GM23338 (cell line): ENCODE results near the gene SUSD1. TPM values are rescaled to one million over a fixed set of nuclear protein-coding genes. Genes with fewer than 3 reads are reported as not detected.

Source experiments
- ATAC-seq: fragments of 200-7000 bp; cut with Tn5 transposase; 3 replicates; pipeline ENCODE4 v1.9.1; 2020
- DNase-seq: peaks from one replicate; pipeline ENCODE4 v3.0.0-alpha.2; 2015; ENCODE audit warnings: low spot score
- H2AFZ ChIP-seq: fragments of 200-600 bp; sonication (generic); 2 replicates; pipeline ENCODE4 v1.8.0; 2016; ENCODE audit warnings: antibody characterized with exemption, mild to moderate bottlenecking, moderate library complexity
- H3F3A ChIP-seq: fragments of 200-600 bp; sonication (generic); replicated peaks from 2 replicates; pipeline ENCODE4 v1.8.0; 2017; ENCODE audit warnings: antibody characterized with exemption, mixed run types, low read depth
- H3K27ac ChIP-seq: fragments of 200-600 bp; sonication (generic); 2 replicates; pipeline ENCODE4 v1.6.1; 2016; ENCODE audit warnings: low read depth
- H3K27me3 ChIP-seq: fragments of 200-600 bp; sonication (generic); 2 replicates; pipeline ENCODE4 v1.8.0; 2016; ENCODE audit warnings: mild to moderate bottlenecking, mixed run types, moderate library complexity; ENCODE audit not compliant: insufficient read depth
- H3K36me3 ChIP-seq: fragments of 200-600 bp; sonication (generic); 2 replicates; pipeline ENCODE4 v1.8.0; 2016; ENCODE audit warnings: mild to moderate bottlenecking; ENCODE audit not compliant: insufficient read depth
- H3K4me1 ChIP-seq: fragments of 200-600 bp; sonication (generic); 2 replicates; pipeline ENCODE4 v1.8.0; 2016; ENCODE audit warnings: mild to moderate bottlenecking, moderate library complexity; ENCODE audit not compliant: insufficient read depth
- H3K4me2 ChIP-seq: fragments of 200-600 bp; sonication (generic); 2 replicates; pipeline ENCODE4 v1.7.1; 2017; ENCODE audit warnings: mixed run types
- H3K4me3 ChIP-seq: fragments of 200-600 bp; sonication (generic); 2 replicates; pipeline ENCODE4 v1.6.1; 2016; ENCODE audit warnings: mixed run types
- H3K79me2 ChIP-seq: fragments of 200-600 bp; sonication (generic); replicated peaks from 2 replicates; pipeline ENCODE4 v1.8.0; 2017; ENCODE audit warnings: mild to moderate bottlenecking; ENCODE audit not compliant: insufficient read depth
- H3K9me2 ChIP-seq: fragments of 200-600 bp; sonication (generic); 2 replicates; pipeline ENCODE4 v1.8.0; 2017; ENCODE audit not compliant: insufficient read depth
- H4K20me1 ChIP-seq: fragments of 200-600 bp; sonication (generic); replicated peaks from 2 replicates; pipeline ENCODE4 v1.8.0; 2017; ENCODE audit warnings: mild to moderate bottlenecking; ENCODE audit not compliant: insufficient read depth
- H3K27ac Mint-ChIP-seq: 2 replicates; pipeline ENCODE4 v1.8.0; 2020; ENCODE audit warnings: inconsistent platforms, mild to moderate bottlenecking, moderate library complexity, mixed read lengths
- H3K27me3 Mint-ChIP-seq: 3 replicates; pipeline ENCODE4 v1.8.0; 2022; ENCODE audit warnings: low read depth, mild to moderate bottlenecking, moderate library complexity, mixed read lengths, inconsistent platforms; ENCODE audit not compliant: insufficient read depth, poor library complexity
- H3K36me3 Mint-ChIP-seq: 3 replicates; pipeline ENCODE4 v1.8.0; 2021; ENCODE audit warnings: low read depth, mild to moderate bottlenecking, inconsistent platforms, moderate library complexity, mixed read lengths
- H3K4me1 Mint-ChIP-seq: 3 replicates; pipeline ENCODE4 v1.8.0; 2020; ENCODE audit warnings: mild to moderate bottlenecking, inconsistent platforms, mixed read lengths
- H3K4me3 Mint-ChIP-seq: 3 replicates; pipeline ENCODE4 v1.8.0; 2021; ENCODE audit warnings: moderate library complexity, mild to moderate bottlenecking, inconsistent platforms, mixed read lengths
- H3K9me3 Mint-ChIP-seq: 3 replicates; pipeline ENCODE4 v1.8.0; 2020; ENCODE audit warnings: moderate library complexity, mild to moderate bottlenecking, inconsistent platforms, mixed read lengths
- CREB1 ChIP-seq: fragments of 250-450 bp; sonication (Bioruptor Pico); IDR thresholded peaks from 2 replicates; pipeline ENCODE4 v1.5.0; 2020; ENCODE audit warnings: low read depth, mild to moderate bottlenecking, moderate library complexity
- ETS1 ChIP-seq: IDR thresholded peaks from 2 replicates; pipeline ENCODE4 v1.6.1; 2016; ENCODE audit warnings: antibody characterized with exemption
- EZH2 ChIP-seq: fragments of 200-600 bp; sonication (generic); IDR thresholded peaks from one replicate; pipeline ENCODE4 v1.8.0; 2017; ENCODE audit warnings: antibody characterized with exemption, mild to moderate bottlenecking, low read depth; ENCODE audit not compliant: unreplicated experiment
- JUNB ChIP-seq: IDR thresholded peaks from one replicate; pipeline ENCODE4 v1.6.1; 2016; ENCODE audit warnings: antibody characterized with exemption; ENCODE audit not compliant: unreplicated experiment
- NANOG ChIP-seq: IDR thresholded peaks from 2 replicates; pipeline ENCODE4 v1.6.1; 2016; ENCODE audit warnings: antibody characterized with exemption, borderline replicate concordance
- STAT1 ChIP-seq: IDR thresholded peaks from one replicate; pipeline ENCODE4 v1.6.1; 2016; ENCODE audit warnings: antibody characterized with exemption; ENCODE audit not compliant: unreplicated experiment
- ZNF114 ChIP-seq: fragments of 250-450 bp; sonication (Bioruptor Pico); IDR thresholded peaks from 2 replicates; pipeline ENCODE4 v1.5.0; 2020; ENCODE audit warnings: mild to moderate bottlenecking, moderate library complexity
- ZNF331 ChIP-seq: fragments of 250-450 bp; sonication (Bioruptor Pico); IDR thresholded peaks from 2 replicates; pipeline ENCODE4 v1.5.0; 2020; ENCODE audit warnings: low read depth, mild to moderate bottlenecking, moderate library complexity
- polyA plus RNA-seq: library from polyadenylated mRNA; unstranded; fragments of >200 nt; fragmentation: Nextera tagmentation; extraction: Ambion mirVana; gene quantifications from 2 replicates; pipeline ENCODE4 v1.2.1, GENCODE V29; 2016
- total RNA-seq: library from RNA; depleted of rRNA; stranded (reverse); fragments of >200 nt; shearing (Covaris generic); gene quantifications from 2 replicates; pipeline ENCODE4 v1.2.3, GENCODE V29; 2014
- TF ChIP-seq, protein P1 (sequence below), 2 experiments: fragments of 200-600 bp in 1 of 2; sonication (generic) in 1 of 2; conservative IDR thresholded peaks; 2 replicates each; pipeline versions ENCODE4 v1.5.1 to v1.6.1; 2016 to 2017; ENCODE audit warnings: antibody characterized with exemption in 2 of 2, low read depth in 2 of 2, mild to moderate bottlenecking in 2 of 2, moderate library complexity in 1 of 2
- TF ChIP-seq, protein P2 (sequence below): IDR thresholded peaks from one replicate; pipeline ENCODE4 v1.6.1; 2018; ENCODE audit warnings: antibody characterized with exemption; ENCODE audit not compliant: unreplicated experiment

Gene SUSD1
- total and polyA plus RNA-seq, 2 experiments from 2014 or later = 1.2 to 6.4 TPM

DNA sequence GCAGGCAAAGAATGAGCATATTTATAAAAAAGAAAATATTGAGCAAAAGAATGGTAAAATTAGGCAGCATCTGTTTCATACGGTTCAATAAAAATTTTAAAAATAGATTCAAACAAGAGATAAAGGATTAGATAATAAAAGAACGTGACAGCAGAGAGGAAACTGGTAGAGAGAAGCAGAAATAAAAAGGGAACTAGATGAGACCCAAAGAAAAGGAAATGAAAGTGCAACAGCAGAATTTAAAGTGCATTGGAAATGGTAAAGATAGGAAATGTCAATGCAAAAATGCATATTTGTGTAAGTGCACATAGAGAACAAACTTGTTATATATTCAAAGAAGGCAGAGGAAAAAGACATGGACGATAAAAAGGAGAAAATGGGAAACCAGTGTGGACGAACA is 70.2 kb downstream of the SUSD1 start (continued):
- TF ChIP-seq, protein P1, sequence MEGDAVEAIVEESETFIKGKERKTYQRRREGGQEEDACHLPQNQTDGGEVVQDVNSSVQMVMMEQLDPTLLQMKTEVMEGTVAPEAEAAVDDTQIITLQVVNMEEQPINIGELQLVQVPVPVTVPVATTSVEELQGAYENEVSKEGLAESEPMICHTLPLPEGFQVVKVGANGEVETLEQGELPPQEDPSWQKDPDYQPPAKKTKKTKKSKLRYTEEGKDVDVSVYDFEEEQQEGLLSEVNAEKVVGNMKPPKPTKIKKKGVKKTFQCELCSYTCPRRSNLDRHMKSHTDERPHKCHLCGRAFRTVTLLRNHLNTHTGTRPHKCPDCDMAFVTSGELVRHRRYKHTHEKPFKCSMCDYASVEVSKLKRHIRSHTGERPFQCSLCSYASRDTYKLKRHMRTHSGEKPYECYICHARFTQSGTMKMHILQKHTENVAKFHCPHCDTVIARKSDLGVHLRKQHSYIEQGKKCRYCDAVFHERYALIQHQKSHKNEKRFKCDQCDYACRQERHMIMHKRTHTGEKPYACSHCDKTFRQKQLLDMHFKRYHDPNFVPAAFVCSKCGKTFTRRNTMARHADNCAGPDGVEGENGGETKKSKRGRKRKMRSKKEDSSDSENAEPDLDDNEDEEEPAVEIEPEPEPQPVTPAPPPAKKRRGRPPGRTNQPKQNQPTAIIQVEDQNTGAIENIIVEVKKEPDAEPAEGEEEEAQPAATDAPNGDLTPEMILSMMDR (conservative IDR thresholded peaks at IDR 0.05; ENCODE audit: low read depth in 2 of 2) = no peak
- no peak for TF ChIP-seq JUNB
- no peak for TF ChIP-seq CREB1 (CRISPR knock-in tag)
- TF ChIP-seq ZNF114 (CRISPR knock-in tag) = no peak
- TF ChIP-seq STAT1 = no peak

DNA sequence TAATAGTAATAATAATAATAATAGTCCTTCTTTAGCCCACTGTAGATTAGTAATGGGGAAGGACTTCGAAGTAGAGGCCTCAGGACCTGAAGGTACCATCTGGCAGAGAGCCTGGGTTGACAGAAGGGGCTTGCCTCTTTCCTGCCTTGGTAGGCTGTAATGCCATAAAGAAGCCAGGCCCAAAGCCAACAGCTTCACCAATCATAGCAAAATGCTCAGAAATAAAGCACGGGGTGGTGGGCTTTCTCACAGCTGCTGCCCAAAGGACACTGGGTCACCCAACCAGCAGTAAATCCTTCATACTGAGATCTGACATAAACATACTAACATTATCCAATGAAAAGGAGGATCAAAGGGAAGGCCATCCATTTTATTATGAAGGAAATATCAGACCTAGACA is 70.7 kb downstream of the SUSD1 start:
- no peaks in the 10 kb centered on the region for H3F3A ChIP-seq
- H3K9me2 ChIP-seq = 0 out of 2 replicates have a peak, but pooled peaks cover 4% of the 10 kb centered on the region
- Mint-ChIP-seq H3K4me1 (no peaks in the 10 kb centered on the region; the same call in 2 of the 3 replicates), H3K27me3 (peaks cover 2% of the 10 kb centered on the region), H3K36me3 (no peaks in the 10 kb centered on the region), H3K27ac (no peak overlapping the region), H3K9me3 (no peaks in the 10 kb centered on the region; the same call in 2 of the 3 replicates), H3K4me3 (no peak overlapping the region)
- H3K4me1 ChIP-seq = 0 out of 2 replicates have a peak, but pooled peaks cover 2% of the 10 kb centered on the region
- H2AFZ ChIP-seq = no peak overlapping the region
- H4K20me1 ChIP-seq = no peaks in the 10 kb centered on the region
- H3K27me3 ChIP-seq = no peaks in the 10 kb centered on the region
- no peaks in the 10 kb centered on the region for H3K79me2 ChIP-seq
- TF ChIP-seq STAT1 (no peak), ZNF331 (no peak), ETS1 (no peak)
- H3K36me3 ChIP-seq = no peaks in the 10 kb centered on the region
- ATAC-seq (no peak), DNase-seq (no peak)
- H3K4me3 ChIP-seq = no peak overlapping the region
- H3K4me2 ChIP-seq = no peak overlapping the region
- no peak overlapping the region for H3K27ac ChIP-seq

GRCh38 chr9:112103405-112103804 is 71.7 kb downstream of the SUSD1 start:
- Mint-ChIP-seq H3K27me3 (peaks cover 5% of the 10 kb centered on the region), H3K9me3 (no peaks in the 10 kb centered on the region; the same call in 2 of the 3 replicates), H3K36me3 (no peaks in the 10 kb centered on the region), H3K4me1 (peaks cover 6% of the 10 kb centered on the region), H3K4me3 (no peak overlapping the region), H3K27ac (no peak overlapping the region)
- no peaks in the 10 kb centered on the region for H3K79me2 ChIP-seq
- 0 out of 2 replicates have a peak, but pooled peaks cover 4% of the 10 kb centered on the region for H3K9me2 ChIP-seq
- no peak overlapping the region for H2AFZ ChIP-seq
- ATAC-seq (no peak), DNase-seq (no peak)
- H3K4me1 ChIP-seq = peaks cover 11% of the 10 kb centered on the region
- H3K4me3 ChIP-seq = no peak overlapping the region
- H3K27ac ChIP-seq = no peak overlapping the region
- no peaks in the 10 kb centered on the region for H3F3A ChIP-seq
- no peaks in the 10 kb centered on the region for H4K20me1 ChIP-seq
- no peak overlapping the region for H3K4me2 ChIP-seq
- no peaks in the 10 kb centered on the region for H3K27me3 ChIP-seq
- no peaks in the 10 kb centered on the region for H3K36me3 ChIP-seq
- TF ChIP-seq JUNB (no peak), STAT1 (no peak), ETS1 (no peak), NANOG (no peak), EZH2 (no peak)
- TF ChIP-seq, protein P2, sequence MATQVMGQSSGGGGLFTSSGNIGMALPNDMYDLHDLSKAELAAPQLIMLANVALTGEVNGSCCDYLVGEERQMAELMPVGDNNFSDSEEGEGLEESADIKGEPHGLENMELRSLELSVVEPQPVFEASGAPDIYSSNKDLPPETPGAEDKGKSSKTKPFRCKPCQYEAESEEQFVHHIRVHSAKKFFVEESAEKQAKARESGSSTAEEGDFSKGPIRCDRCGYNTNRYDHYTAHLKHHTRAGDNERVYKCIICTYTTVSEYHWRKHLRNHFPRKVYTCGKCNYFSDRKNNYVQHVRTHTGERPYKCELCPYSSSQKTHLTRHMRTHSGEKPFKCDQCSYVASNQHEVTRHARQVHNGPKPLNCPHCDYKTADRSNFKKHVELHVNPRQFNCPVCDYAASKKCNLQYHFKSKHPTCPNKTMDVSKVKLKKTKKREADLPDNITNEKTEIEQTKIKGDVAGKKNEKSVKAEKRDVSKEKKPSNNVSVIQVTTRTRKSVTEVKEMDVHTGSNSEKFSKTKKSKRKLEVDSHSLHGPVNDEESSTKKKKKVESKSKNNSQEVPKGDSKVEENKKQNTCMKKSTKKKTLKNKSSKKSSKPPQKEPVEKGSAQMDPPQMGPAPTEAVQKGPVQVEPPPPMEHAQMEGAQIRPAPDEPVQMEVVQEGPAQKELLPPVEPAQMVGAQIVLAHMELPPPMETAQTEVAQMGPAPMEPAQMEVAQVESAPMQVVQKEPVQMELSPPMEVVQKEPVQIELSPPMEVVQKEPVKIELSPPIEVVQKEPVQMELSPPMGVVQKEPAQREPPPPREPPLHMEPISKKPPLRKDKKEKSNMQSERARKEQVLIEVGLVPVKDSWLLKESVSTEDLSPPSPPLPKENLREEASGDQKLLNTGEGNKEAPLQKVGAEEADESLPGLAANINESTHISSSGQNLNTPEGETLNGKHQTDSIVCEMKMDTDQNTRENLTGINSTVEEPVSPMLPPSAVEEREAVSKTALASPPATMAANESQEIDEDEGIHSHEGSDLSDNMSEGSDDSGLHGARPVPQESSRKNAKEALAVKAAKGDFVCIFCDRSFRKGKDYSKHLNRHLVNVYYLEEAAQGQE = no peak
